A549 (cell line): ENCODE results near the gene KIF13A. TPM values are rescaled to one million over a fixed set of nuclear protein-coding genes. Genes with fewer than 3 reads are reported as not detected.

Experiments
- ATAC-seq, 2 experiments: fragments of 200-7000 bp in 1 of 2; fragments of >200 bp in 1 of 2; cut with Nextera tagmentation in 1 of 2; cut with Tn5 transposase in 1 of 2; 3 replicates each; pipeline versions ENCODE4 v1.8.0 to v1.9.1; 2018 to 2020; ENCODE audit warnings: mild to moderate bottlenecking in 1 of 2, moderate library complexity in 1 of 2
- CTCF ChIA-PET: fragments of 300-600 bp; sonication (Branson Sonifier 250); formaldehyde crosslinking; extraction: SDS; loops from one replicate; lab custom pipeline; 2021; ENCODE audit warnings: antibody characterized with exemption, inconsistent platforms; lab: Yijun Ruan, JAX
- POLR2A ChIA-PET: fragments of 350-600 bp; formaldehyde crosslinking; extraction: SDS; loops from one replicate; lab custom pipeline; 2021; ENCODE audit warnings: antibody characterized with exemption, inconsistent platforms; lab: Yijun Ruan, JAX
- DNase-seq, 2 experiments: peaks; one replicate each; pipeline versions ENCODE4 v3.0.0 to v3.0.0-alpha.2; 2011 to 2016; ENCODE audit warnings: low read depth in 1 of 2, low spot score in 1 of 2
- FAIRE-seq: peaks from 2 replicates; lab custom pipeline; 2011; peaks lifted over from hg19 to GRCh38; lab: Jason Lieb, UNC
- H3K27ac ChIP-seq, 2 experiments: fragments of >200 bp; sonication (Bioruptor Twin); formaldehyde crosslinking; 3 replicates each; pipeline ENCODE4 v1.5.1; 2016 to 2017
- H3K4me1 ChIP-seq: fragments of >200 bp; sonication (Bioruptor Twin); formaldehyde crosslinking; 3 replicates; pipeline ENCODE4 v1.6.1; 2016
- H3K4me2 ChIP-seq: fragments of >200 bp; sonication (Bioruptor Twin); formaldehyde crosslinking; 3 replicates; pipeline ENCODE4 v1.6.1; 2016
- H3K4me3 ChIP-seq: fragments of >200 bp; sonication (Bioruptor Twin); formaldehyde crosslinking; 3 replicates; pipeline ENCODE4 v1.5.1; 2016
- H3K9me3 ChIP-seq: fragments of >200 bp; sonication (Bioruptor Twin); formaldehyde crosslinking; 3 replicates; pipeline ENCODE4 v1.6.1; 2016
- CBX8 ChIP-seq: fragments of 200-600 bp; sonication (generic); IDR thresholded peaks from 2 replicates; pipeline ENCODE4 v1.6.1; 2016
- CEBPB ChIP-seq, 2 experiments: fragments of >200 bp in 1 of 2; sonication (Bioruptor Twin) in 1 of 2; formaldehyde crosslinking in 1 of 2; IDR thresholded peaks; 2 replicates each; pipeline ENCODE4 v1.6.1; 2012 to 2016
- FOSB ChIP-seq: fragments of 250-450 bp; sonication (Bioruptor Pico); IDR thresholded peaks from 2 replicates; pipeline ENCODE4 v1.5.0; 2020; ENCODE audit warnings: mild to moderate bottlenecking, moderate library complexity
- GATA3 ChIP-seq: IDR thresholded peaks from 2 replicates; pipeline ENCODE4 v1.6.1; 2012; ENCODE audit warnings: borderline replicate concordance
- HOXB13 ChIP-seq: fragments of 250-450 bp; sonication (Bioruptor Pico); IDR thresholded peaks from 2 replicates; pipeline ENCODE4 v1.5.0; 2020; ENCODE audit warnings: low read depth, mild to moderate bottlenecking, moderate library complexity
- KDM5A ChIP-seq: fragments of 200-600 bp; sonication (generic); IDR thresholded peaks from 2 replicates; pipeline ENCODE4 v1.6.1; 2016; ENCODE audit warnings: antibody characterized with exemption, mild to moderate bottlenecking
- MAZ ChIP-seq: fragments of 150-350 bp; IDR thresholded peaks from 2 replicates; pipeline ENCODE4 v1.6.1; 2014; ENCODE audit warnings: antibody characterized with exemption, low read depth, low read length, borderline replicate concordance
- PBX3 ChIP-seq: IDR thresholded peaks from 2 replicates; pipeline ENCODE4 v1.6.1; 2012
- PHF8 ChIP-seq: fragments of 200-600 bp; sonication (generic); IDR thresholded peaks from 2 replicates; pipeline ENCODE4 v1.6.1; 2016; ENCODE audit warnings: low read depth, mild to moderate bottlenecking, antibody characterized with exemption, moderate library complexity, borderline replicate concordance
- POLR2AphosphoS2 ChIP-seq: conservative IDR thresholded peaks from 2 replicates; pipeline ENCODE4 v1.6.1; 2012; ENCODE audit warnings: low read length, improper control_type of control experiment, inconsistent platforms
- RARB ChIP-seq: fragments of 250-450 bp; sonication (Bioruptor Pico); IDR thresholded peaks from 2 replicates; pipeline ENCODE4 v1.8.0; 2021; ENCODE audit warnings: mild to moderate bottlenecking, moderate library complexity
- SMC3 ChIP-seq: fragments of >200 bp; sonication (Bioruptor Twin); formaldehyde crosslinking; IDR thresholded peaks from 3 replicates; pipeline ENCODE4 v1.6.1; 2018; ENCODE audit warnings: inconsistent platforms
- SREBF2 ChIP-seq: fragments of 450-650 bp; IDR thresholded peaks from 2 replicates; pipeline ENCODE4 v1.6.1; 2014; ENCODE audit warnings: mild to moderate bottlenecking, moderate library complexity
- TFCP2L1 ChIP-seq: fragments of 250-450 bp; sonication (Bioruptor Pico); IDR thresholded peaks from 2 replicates; pipeline ENCODE4 v1.5.0; 2021; ENCODE audit warnings: mild to moderate bottlenecking
- ZFP36 ChIP-seq: fragments of 450-650 bp; IDR thresholded peaks from 2 replicates; pipeline ENCODE4 v1.6.1; 2014; ENCODE audit warnings: borderline replicate concordance; ENCODE audit not compliant: partially characterized antibody
- WGBS: methylation state at CpG from one replicate; pipeline ENCODE4 v1.1.6; 2017; ENCODE audit errors: missing lambda C conversion rate; 5-methylcytosine and 5-hydroxymethylcytosine counted together
- polyA plus RNA-seq, 4 experiments: library from polyadenylated mRNA; depleted of rRNA in 3 of 4; stranded (reverse); fragments of >200 nt; fragmentation: RNase III in 1 of 4; extraction: RNeasy Plus Mini Kit Qiagen cat#74134 plus additional on column Dnase treatment in 1 of 4; gene quantifications; 2 replicates in 3 of 4; 3 replicates in 1 of 4; pipeline ENCODE4 v1.2.3, GENCODE V29; 2011 to 2017
- small RNA-seq, 6 experiments: library from RNA; depleted of rRNA; stranded (forward); fragments of <200 nt; gene quantifications; one replicate each; pipeline ENCODE3, GENCODE V24; 2012

Gene KIF13A
- polyA plus RNA-seq, 2 of the 4 experiments (the other 2 are of a cell fraction), result 30.2 to 39.4 TPM

GRCh38 chr6:17712576-17712975 lies 274.9 kb downstream of the KIF13A start (continued):
- no peak for TF ChIP-seq MAZ
- no peak for TF ChIP-seq KDM5A
- no peak for TF ChIP-seq HOXB13 (CRISPR knock-in tag)
- TF ChIP-seq RARB (CRISPR knock-in tag), result no peak
- no peak for TF ChIP-seq TFCP2L1 (CRISPR knock-in tag)
- TF ChIP-seq PHF8, result no peak
- no peak for TF ChIP-seq PBX3
- TF ChIP-seq, all 56 proteins: peak for 0

- Histone ChIP-seq H3K4me3 (no peak overlapping the region), H3K27ac (no peak overlapping the region), H3K9me3 (no peaks in the 10 kb centered on the region), H3K4me2 (no peak overlapping the region), H3K4me1 (peaks cover 15% of the 10 kb centered on the region)
- ChIA-PET CTCF (no interaction called here), POLR2A (no interaction called here)
- TF ChIP-seq SMC3, result no peak
- no peak for TF ChIP-seq ZFP36
- no peak for TF ChIP-seq POLR2AphosphoS2
- TF ChIP-seq TFCP2L1 (CRISPR knock-in tag), result no peak
- TF ChIP-seq MAZ, result no peak
- TF ChIP-seq CBX8, result no peak
- ATAC-seq, result no peak
- no peak for FAIRE-seq
- no peak for DNase-seq
- 45% methylated on average over 3 of the region's 3 CpGs for WGBS
Measured at GRCh38 chr6:17710331-17710730, 277.1 kb downstream of the KIF13A start.

- Histone ChIP-seq H3K4me1 (peaks cover 7% of the 10 kb centered on the region), H3K9me3 (no peaks in the 10 kb centered on the region), H3K27ac (no peak overlapping the region), H3K4me2 (no peak overlapping the region), H3K4me3 (no peak overlapping the region)
- ATAC-seq (no peak), FAIRE-seq (no peak), DNase-seq (no peak)
- 89% methylated on average over 2 of the region's 2 CpGs for WGBS
- POLR2A ChIA-PET, result no interaction called here
- TF ChIP-seq FOSB (CRISPR knock-in tag) (no peak), CEBPB (IDR thresholded peaks at IDR 0.05) (no peak), SREBF2 (no peak), GATA3 (no peak)
- CTCF ChIA-PET, result no interaction called here
Measured at GRCh38 chr6:17709476-17709875, 278.0 kb downstream of the KIF13A start.

Small RNAs within 50 kb of the gene (small RNA-seq; reads per million reads assigned to genes)
- gene RF00019, result 0 reads per million in 6 experiments
- gene RNA5SP204, result 0.08 to 16.3 (median 2.5) reads per million in 6 experiments

Other genes starting within 250 kb of the KIF13A start
- gene NHLRC1, start 135.0 kb upstream of the KIF13A start, polyA plus RNA-seq (2011; rRNA removed), result 1.7 and 2.0 TPM in 2 replicates
- gene NHLRC1, start 135.0 kb upstream of the KIF13A start, polyA plus RNA-seq (2017; fragmentation: RNase III; extraction: RNeasy Plus Mini Kit Qiagen cat#74134 plus additional on column Dnase treatment), result 2.7 to 3.1 TPM (median 3.1 TPM) in 3 replicates
- gene TPMT, start 167.4 kb upstream of the KIF13A start, polyA plus RNA-seq (2011; rRNA removed), result 13.4 and 16.5 TPM in 2 replicates
- 11.0 to 11.2 TPM (median 11.2 TPM) in 3 replicates for gene TPMT, start 167.4 kb upstream of the KIF13A start, polyA plus RNA-seq (2017; fragmentation: RNase III; extraction: RNeasy Plus Mini Kit Qiagen cat#74134 plus additional on column Dnase treatment)
- gene KDM1B, start 167.8 kb upstream of the KIF13A start, polyA plus RNA-seq (2011; rRNA removed), result 14.5 and 14.9 TPM in 2 replicates
- gene KDM1B, start 167.8 kb upstream of the KIF13A start, polyA plus RNA-seq (2017; fragmentation: RNase III; extraction: RNeasy Plus Mini Kit Qiagen cat#74134 plus additional on column Dnase treatment), result 11.0 to 11.3 TPM (median 11.3 TPM) in 3 replicates